Measurements from ENCODE around the gene BBS9. TPM values are rescaled to one million over a fixed set of nuclear protein-coding genes. Genes with fewer than 3 reads are reported as not detected.

The BBS9 gene
- total RNA-seq, 4 donors from 2014 or later = 8.6 to 22.5 (median 15.8) TPM

GRCh38 chr7:33448035-33448434 lies 318.7 kb downstream of the BBS9 start:
- no peaks in the 10 kb centered on the region for H3K9me3 ChIP-seq
- no peak for DNase-seq
- TF ChIP-seq POLR2A (IDR thresholded peaks at IDR 0.05) = no peak
- no peak for TF ChIP-seq POLR2AphosphoS5 (IDR thresholded peaks at IDR 0.05)
- no peak for TF ChIP-seq CTCF (IDR thresholded peaks at IDR 0.05)
- TF ChIP-seq EP300 (IDR thresholded peaks at IDR 0.05; ENCODE audit: low read depth) = no peak
- 72 to 73% methylated on average over 4 to 6 of the region's 6 CpGs for WGBS, 2 donors (ENCODE audit: low coverage in 1 of 2)
- no peak overlapping the region for H3K4me3 ChIP-seq
- no peaks in the 10 kb centered on the region for H3K27me3 ChIP-seq
- no peaks in the 10 kb centered on the region for H3K36me3 ChIP-seq
- in situ Hi-C loops (cut with MboI; ENCODE audit: low pct_ligation_motif_present in 1 of 4, low pct_unique_long_range_greater_than_20kb in 1 of 4, low sequenced_read_pairs in 3 of 4) = no loop called here
- intact Hi-C loops (cut with DNase I; ENCODE audit: low total_unique reads) = no loop called here
- H3K27ac ChIP-seq = no peak overlapping the region
- no peaks in the 10 kb centered on the region for H3K4me1 ChIP-seq

GRCh38 chr7:33449847-33450246 lies 320.5 kb downstream of the BBS9 start:
- no peak for DNase-seq
- no peaks in the 10 kb centered on the region for H3K36me3 ChIP-seq
- H3K27ac ChIP-seq = no peak overlapping the region
- WGBS, 2 donors (ENCODE audit: low coverage in 1 of 2) = 80 to 81% methylated on average over 5 of the region's 5 CpGs
- H3K4me3 ChIP-seq = no peak overlapping the region
- no peaks in the 10 kb centered on the region for H3K4me1 ChIP-seq
- H3K9me3 ChIP-seq = no peaks in the 10 kb centered on the region
- intact Hi-C loops (cut with DNase I; ENCODE audit: low total_unique reads) = loop anchor here (10.0 kb wide), 1 partner anchor 445 kb away; no protein-coding TSS in a partner anchor
- in situ Hi-C loops (cut with MboI; ENCODE audit: low pct_ligation_motif_present in 1 of 4, low pct_unique_long_range_greater_than_20kb in 1 of 4, low sequenced_read_pairs in 3 of 4) = no loop called here
- TF ChIP-seq EP300 (IDR thresholded peaks at IDR 0.05; ENCODE audit: low read depth) (no peak), CTCF (IDR thresholded peaks at IDR 0.05) (no peak), POLR2AphosphoS5 (IDR thresholded peaks at IDR 0.05) (no peak), POLR2A (IDR thresholded peaks at IDR 0.05) (no peak)
- H3K27me3 ChIP-seq = no peaks in the 10 kb centered on the region

GRCh38 chr7:33452805-33453502 lies 323.6 kb downstream of the BBS9 start:
- DNase-seq = no peak
- in situ Hi-C loops (cut with MboI; ENCODE audit: low pct_ligation_motif_present in 1 of 4, low pct_unique_long_range_greater_than_20kb in 1 of 4, low sequenced_read_pairs in 3 of 4) = no loop called here

GRCh38 chr7:33457039-33457438 lies 327.7 kb downstream of the BBS9 start:
- Histone ChIP-seq H3K9me3 (no peaks in the 10 kb centered on the region), H3K36me3 (no peaks in the 10 kb centered on the region), H3K27ac (no peak overlapping the region), H3K27me3 (no peaks in the 10 kb centered on the region), H3K4me1 (peaks cover 0 to under 1% (median 0%) of the 10 kb centered on the region in 4 donors), H3K4me3 (no peak overlapping the region)
- TF ChIP-seq POLR2A (IDR thresholded peaks at IDR 0.05) = no peak
- no peak for TF ChIP-seq POLR2AphosphoS5 (IDR thresholded peaks at IDR 0.05)
- no peak for TF ChIP-seq EP300 (IDR thresholded peaks at IDR 0.05; ENCODE audit: low read depth)
- TF ChIP-seq CTCF (IDR thresholded peaks at IDR 0.05) = no peak
- intact Hi-C loops (cut with DNase I; ENCODE audit: low total_unique reads) = loop anchor here (10.0 kb wide), 1 partner anchor 438 kb away; no protein-coding TSS in a partner anchor
- WGBS, 2 donors (ENCODE audit: low coverage in 1 of 2) = 83 to 87% methylated on average over 5 to 6 of the region's 6 CpGs
- no peak for DNase-seq
- in situ Hi-C loops (cut with MboI; ENCODE audit: low pct_ligation_motif_present in 1 of 4, low pct_unique_long_range_greater_than_20kb in 1 of 4, low sequenced_read_pairs in 3 of 4) = no loop called here

More at GRCh38 chr7:33452805-33453502, 323.6 kb downstream of the BBS9 start:
- Histone ChIP-seq H3K27me3 (no peaks in the 10 kb centered on the region), H3K36me3 (no peaks in the 10 kb centered on the region), H3K4me1 (no peaks in the 10 kb centered on the region), H3K4me3 (no peak overlapping the region), H3K9me3 (no peaks in the 10 kb centered on the region), H3K27ac (no peak overlapping the region)
- TF ChIP-seq POLR2A (IDR thresholded peaks at IDR 0.05) = no peak
- TF ChIP-seq POLR2AphosphoS5 (IDR thresholded peaks at IDR 0.05) = no peak
- no peak for TF ChIP-seq EP300 (IDR thresholded peaks at IDR 0.05; ENCODE audit: low read depth)
- TF ChIP-seq CTCF (IDR thresholded peaks at IDR 0.05) = no peak
- intact Hi-C loops (cut with DNase I; ENCODE audit: low total_unique reads) = loop anchor here (10.0 kb wide), 1 partner anchor 442 kb away; no protein-coding TSS in a partner anchor
- 98 to 100% methylated on average over 1 of the region's 1 CpG for WGBS, 2 donors (ENCODE audit: low coverage in 1 of 2)
